Myocyte (in vitro differentiated cells): ENCODE results near the gene OR10J1. TPM values are rescaled to one million over a fixed set of nuclear protein-coding genes. Genes with fewer than 3 reads are reported as not detected.

Experiments used
- total RNA-seq: library from RNA; depleted of rRNA; stranded (reverse); fragments of >200 nt; gene quantifications from 2 replicates; pipeline ENCODE4 v1.2.3, GENCODE V29; 2014

OR10J1 gene
- total RNA-seq, 1 donor from 2014 or later: not detected

Other genes with a start within 250 kb of the OR10J1 start
- 0.78 TPM in 1 of 2 replicates, not detected in the other for gene ACKR1, start 234.8 kb upstream of the OR10J1 start, total RNA-seq
- gene FCER1A, start 137.4 kb upstream of the OR10J1 start, total RNA-seq: not detected in 2 replicates
- not detected in 2 replicates for gene OR10J4, start 7.5 kb upstream of the OR10J1 start, total RNA-seq
- not detected in 2 replicates for gene OR10J5, start 96.3 kb downstream of the OR10J1 start, total RNA-seq
- not detected in 2 replicates for gene APCS, start 148.1 kb downstream of the OR10J1 start, total RNA-seq